H1 (cell line): Measurements from ENCODE around the gene R3HDM4. TPM values are rescaled to one million over a fixed set of nuclear protein-coding genes. Genes with fewer than 3 reads are reported as not detected.

Experiments used
- CHD7 ChIP-seq: fragments of 300-600 bp; sonication (generic); IDR thresholded peaks from 2 replicates; pipeline ENCODE4 v1.7.1; 2012; ENCODE audit warnings: low read length, moderate library complexity, mild to moderate bottlenecking, inconsistent platforms; ENCODE audit not compliant: insufficient replicate concordance
- CREB1 ChIP-seq: IDR thresholded peaks from 2 replicates; pipeline ENCODE4 v1.6.1; 2012; ENCODE audit warnings: inconsistent platforms
- RAD21 ChIP-seq, 2 experiments: IDR thresholded peaks in 1 of 2; conservative IDR thresholded peaks in 1 of 2; 2 replicates each; pipeline ENCODE4 v1.6.1; 2011; ENCODE audit warnings: low read depth in 2 of 2, low read length in 2 of 2, improper control_type of control experiment in 1 of 2, inconsistent platforms in 1 of 2, mild to moderate bottlenecking in 1 of 2, moderate library complexity in 1 of 2
- SP2 ChIP-seq: IDR thresholded peaks from 2 replicates; pipeline ENCODE4 v1.6.1; 2012; ENCODE audit warnings: mild to moderate bottlenecking, low read length, inconsistent platforms
- TEAD4 ChIP-seq: IDR thresholded peaks from 2 replicates; pipeline ENCODE4 v1.6.1; 2012; ENCODE audit warnings: low read depth, low read length, inconsistent platforms, mixed read lengths
- polyA plus RNA-seq, 7 experiments: library from polyadenylated mRNA; depleted of rRNA in 3 of 7; stranded (reverse) in 5 of 7; unstranded in 2 of 7; fragments of >200 nt in 5 of 7; fragments of 200-250 nt in 2 of 7; gene quantifications; 1 replicate in 5 of 7; 2 replicates in 1 of 7; 4 replicates in 1 of 7; pipeline versions ENCODE4 v1.2.1 to v1.2.3, GENCODE V29; 2011 to 2013; ENCODE audit warnings: missing spikeins in 2 of 7, mixed read lengths in 2 of 7
- total RNA-seq: library from RNA; stranded (reverse); fragmentation: NEBNext Ultra II Directional; extraction: Animal tissue kit (Norgen Biotek cat#: 25700); gene quantifications from 2 replicates; pipeline ENCODE4 v1.2.1, GENCODE V29; 2021

The R3HDM4 gene
- total and polyA plus RNA-seq, 2 of the 8 experiments (the other 6 are each of a cell fraction or from before 2014, with no cell fraction given): 76.8 to 102 TPM

GRCh38 chr19:960020-960419, 47.0 kb upstream of the R3HDM4 start (continued):
- TF ChIP-seq CHD7: no peak
- TF ChIP-seq TEAD4: peak; percentile 97
- TF ChIP-seq SP2: no peak
- TF ChIP-seq RAD21 (IDR thresholded peaks at IDR 0.05 in 1 of 2, conservative IDR thresholded peaks at IDR 0.05 in 1 of 2; ENCODE audit: low read depth in 2 of 2, low read length in 2 of 2): peak in 1 of 2 experiments; percentile 22; a peak in 1 of 4 replicates
- 0 out of 2 replicates have a peak, but pooled peaks have one; percentile 44 for TF ChIP-seq CREB1
